Measurements from ENCODE around the gene PNPLA8.
"Not testable (repeated sequence)": the region's sequence is repeated elsewhere in the genome, so short reads cannot be mapped to it uniquely, and the experiment has no call there.

PNPLA8 gene

DNA sequence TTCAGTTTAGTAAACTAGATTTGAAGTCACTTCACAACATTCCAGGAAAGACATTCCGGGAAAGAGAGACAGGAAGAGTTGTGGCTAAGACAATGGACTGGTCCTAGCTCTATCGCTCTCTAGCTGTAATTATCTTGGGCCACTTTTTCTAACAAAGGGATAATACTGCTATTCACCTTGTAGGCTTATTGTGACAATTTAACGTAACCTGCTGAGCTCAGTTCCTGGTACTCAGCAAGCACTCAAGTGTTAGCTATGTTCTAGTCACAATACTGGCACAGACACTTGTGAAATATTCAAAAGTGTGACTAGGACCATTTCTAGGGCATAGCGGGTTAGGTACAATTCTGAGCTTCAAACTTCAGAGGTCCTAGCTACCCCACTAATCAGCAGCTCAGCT lies 57.7 kb downstream of the PNPLA8 start:
- DNase-seq: no peak

DNA sequence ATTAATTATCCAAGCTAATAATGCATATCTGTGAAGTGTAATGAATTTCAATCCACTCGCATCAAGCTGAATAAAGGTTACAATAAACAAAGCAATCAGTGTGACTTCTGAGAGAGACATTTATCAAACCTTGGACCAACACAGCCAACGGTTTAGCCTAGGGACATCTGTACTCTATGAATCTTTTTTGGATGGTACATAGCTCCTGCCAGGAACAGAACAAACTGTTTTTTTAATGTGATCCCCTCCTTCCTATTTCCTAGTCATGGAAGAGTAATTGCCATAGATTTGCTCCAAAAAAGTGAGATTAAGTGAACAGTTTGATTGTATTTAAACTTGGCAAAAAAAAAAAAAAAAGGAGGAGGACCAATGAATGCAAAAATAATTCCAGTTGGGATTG lies 58.5 kb downstream of the PNPLA8 start:
- no peak for DNase-seq

DNA sequence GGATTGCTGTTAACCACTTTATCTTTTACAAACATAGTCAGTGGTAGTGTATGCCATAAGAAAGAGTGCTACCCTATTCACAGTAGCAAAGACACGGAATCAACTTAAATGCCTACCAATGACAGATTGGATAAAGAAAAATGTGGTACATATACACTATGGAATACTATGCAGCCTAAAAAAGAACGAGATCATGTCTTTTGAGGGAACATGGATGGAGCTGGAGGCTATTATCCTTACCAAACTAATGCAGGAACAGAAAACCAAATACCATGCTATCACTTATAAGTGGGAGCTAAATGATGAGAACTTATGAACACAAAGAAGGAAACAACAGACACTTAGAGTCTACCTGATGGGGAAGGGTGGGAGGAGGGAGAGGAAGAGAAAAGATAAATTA lies 59.6 kb downstream of the PNPLA8 start:
- not testable (repeated sequence) for DNase-seq

DNA sequence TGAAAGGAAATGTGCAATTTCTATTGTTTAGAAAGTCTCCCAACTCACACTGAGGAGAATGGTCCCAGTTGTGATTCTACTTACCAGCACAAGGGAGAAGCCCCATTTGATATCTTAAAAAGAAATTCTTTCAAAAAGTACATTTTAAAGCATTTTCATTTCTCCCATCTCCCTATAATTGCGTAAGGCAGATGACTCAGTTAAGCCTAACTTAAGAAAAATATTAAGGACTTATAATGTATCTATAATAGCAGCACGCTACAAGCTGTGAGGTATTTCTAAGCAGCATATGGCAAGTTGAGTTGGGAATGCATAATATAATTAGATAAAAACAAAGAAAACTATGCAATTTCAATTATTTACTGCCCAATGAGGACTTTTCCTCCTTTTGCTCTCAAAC lies 61.2 kb downstream of the PNPLA8 start:
- DNase-seq: no peak

DNA sequence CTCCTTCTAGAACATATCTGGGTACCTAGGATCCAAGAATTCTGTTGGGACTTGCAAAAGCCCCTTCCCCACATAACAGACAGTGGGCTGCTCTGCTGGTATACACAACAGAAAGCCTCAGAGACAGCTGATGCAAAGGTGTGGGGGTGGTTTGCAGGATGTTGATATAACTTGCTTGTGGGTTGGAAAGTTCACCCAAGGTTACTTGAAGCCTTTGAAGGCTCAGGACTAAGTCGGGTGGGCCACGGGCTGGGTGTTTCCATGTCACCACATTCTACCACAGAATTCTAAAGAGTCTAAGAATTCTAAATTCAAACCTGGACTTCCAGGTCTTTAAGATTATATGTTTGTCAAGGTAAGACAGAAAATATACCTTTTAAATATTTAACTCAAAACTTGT lies 62.3 kb downstream of the PNPLA8 start:
- DNase-seq: no peak

DNA sequence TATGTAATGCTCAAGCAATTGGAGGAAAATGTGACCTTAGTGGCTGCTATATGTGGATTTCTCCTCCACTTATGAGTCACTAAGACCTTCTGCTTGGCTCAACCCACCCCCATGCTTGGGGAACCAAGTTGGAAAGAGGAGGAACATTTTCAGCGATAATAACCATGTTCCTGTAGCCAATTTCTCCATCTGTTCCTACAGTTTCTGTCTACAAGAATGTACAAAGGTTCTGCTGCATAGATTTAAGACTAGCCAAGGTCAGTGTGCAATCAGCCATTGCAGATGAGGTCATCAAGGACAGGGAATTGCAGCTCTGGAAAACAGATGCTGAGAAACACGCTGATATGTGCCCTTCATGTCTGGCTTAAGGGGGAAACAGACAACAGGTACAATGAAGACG lies 64.1 kb downstream of the PNPLA8 start:
- DNase-seq: no peak

DNA sequence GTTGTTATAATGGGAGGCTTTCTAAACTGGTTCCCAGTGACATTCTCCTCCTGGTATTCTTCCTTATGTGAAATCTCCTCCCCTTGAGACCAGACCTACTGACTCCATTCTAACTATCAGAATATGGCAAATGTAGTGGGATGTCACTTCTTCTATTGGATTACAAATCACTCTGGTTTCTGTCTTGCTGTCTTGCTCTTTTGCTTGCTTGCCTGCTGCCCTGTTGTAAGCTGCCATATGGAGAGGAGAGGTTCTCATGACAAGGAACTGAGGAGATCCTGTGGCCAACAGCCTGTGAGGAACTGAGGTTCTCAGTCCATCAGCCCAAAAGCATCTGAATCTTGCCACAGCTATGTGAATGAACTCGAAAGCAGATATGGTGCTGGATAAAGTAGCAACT lies 65.0 kb downstream of the PNPLA8 start:
- DNase-seq: no peak

DNA sequence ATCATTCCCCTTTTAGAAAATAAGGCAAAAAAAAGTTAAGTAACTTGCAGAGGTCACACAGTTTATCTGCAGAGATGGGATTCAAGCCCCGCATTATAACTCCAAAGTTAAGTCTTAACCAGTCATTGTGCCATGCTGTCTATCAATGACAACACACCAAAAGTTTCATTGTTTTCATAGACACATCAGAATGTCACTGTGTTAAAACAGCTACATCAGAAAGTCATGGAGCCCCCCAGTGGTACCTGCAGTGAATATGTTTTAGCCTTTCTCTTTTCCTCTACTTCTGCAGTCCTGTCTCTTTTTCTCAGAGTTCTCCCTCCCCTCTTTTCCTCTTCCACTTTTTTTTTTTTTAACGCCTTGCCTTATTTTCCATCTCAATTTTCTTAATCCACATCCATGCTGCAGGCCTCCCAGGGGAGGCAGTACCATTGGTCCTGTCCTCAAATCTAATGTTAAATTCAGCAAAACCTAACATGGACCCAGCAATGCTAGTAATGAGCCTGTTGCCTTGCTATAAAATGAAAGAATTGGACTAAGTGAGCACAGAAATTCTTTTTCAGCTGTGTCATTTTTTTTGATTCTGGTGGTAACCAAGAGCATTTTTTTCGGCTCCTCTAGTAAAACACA lies 65.9 kb downstream of the PNPLA8 start:
- DNase-seq: peak; percentile 44 to 57

DNA sequence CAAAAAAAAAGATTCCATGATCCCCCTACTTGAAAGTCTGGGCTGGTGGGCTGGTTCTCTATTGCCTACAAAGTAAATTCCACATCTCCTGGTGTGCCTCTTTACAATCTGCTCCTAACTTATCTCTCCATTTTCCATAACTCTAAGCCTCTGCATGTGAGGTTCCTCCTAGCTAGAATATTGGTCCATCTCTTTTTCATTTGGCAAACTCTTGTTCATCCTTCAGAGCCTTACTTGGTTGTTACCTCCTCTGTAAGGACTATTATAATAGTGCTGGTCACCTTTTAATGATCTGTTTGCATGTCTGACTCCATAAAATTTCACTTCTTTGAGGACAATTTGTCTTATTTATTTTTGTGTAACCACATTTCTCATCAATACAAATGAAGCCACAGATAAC lies 68.1 kb downstream of the PNPLA8 start:
- no peak for DNase-seq

DNA sequence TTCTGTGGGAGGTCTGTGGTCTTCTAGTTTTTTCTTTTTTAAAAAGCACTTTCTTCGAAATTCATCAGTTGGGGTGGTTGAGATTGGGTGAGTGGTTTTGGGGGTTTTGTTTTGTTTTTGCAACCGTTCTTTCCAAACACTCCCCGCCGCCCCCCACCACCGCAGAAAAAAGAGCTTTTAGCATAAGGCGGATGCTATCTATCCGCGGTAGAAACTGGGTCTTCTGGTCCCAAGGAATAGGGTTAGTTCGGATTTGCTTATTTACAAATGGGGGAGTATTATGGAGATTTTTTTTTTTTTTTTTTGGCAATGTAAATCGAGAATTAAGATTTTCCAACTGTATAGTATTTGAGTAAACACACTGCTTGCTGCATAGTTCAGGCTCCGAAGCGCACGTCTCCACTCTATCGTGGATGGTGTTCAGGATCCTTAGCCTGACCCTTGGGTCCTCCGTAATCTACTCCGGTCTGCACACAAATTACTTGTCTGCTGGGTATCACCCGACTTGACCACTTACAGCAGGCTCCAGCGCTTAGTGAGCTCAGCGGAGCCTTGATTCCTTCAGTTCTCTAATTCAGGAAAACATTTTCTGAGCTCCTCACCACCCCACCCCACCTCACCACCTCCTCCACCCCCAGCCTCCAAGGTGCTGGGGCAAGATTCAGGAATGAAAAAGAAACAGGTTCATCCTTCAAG lies 68.9 kb downstream of the PNPLA8 start:
- DNase-seq: no peak

DNA sequence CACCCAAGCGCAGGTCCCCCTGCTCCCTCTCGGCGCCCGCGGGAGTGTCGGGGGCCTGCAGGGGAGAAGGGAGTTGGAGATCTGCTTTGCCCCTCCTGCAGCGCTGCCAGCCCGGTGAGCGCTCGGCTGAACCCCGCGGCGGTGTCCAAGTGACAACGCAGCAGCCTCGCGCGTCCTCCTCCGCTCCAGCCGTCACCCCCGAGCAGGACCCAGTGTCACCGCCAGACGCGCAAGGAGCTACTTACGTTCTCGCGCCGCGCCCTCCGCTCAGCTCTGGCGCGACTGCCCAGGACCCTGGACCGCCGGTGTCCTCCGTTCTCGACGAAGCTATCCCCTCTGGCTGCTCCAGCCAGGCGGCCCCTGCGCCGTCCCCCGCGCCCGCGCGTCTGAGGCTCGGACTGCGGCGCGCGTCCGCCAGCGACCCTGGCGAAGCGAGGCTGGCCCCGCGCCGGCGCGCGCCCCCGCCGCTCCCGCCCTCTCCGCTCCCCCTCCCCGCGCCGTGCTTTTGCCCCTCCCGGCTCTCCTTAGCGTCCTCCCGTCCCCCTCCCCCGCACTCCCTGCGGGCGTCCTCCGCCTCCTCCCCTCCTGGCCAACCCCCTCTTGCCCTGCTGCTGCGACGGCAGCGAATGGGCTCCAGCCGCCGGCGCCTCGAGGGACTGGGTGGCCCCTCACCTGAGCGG lies 69.8 kb downstream of the PNPLA8 start, which contains the start of gene NRCAM:
Gene NRCAM (minus strand): TSS at position 439 of the 680 bp plus-strand sequence. CDS start 216,372 bp downstream, outside the sequence.
- peak; percentile 25 to 39 for DNase-seq

DNA sequence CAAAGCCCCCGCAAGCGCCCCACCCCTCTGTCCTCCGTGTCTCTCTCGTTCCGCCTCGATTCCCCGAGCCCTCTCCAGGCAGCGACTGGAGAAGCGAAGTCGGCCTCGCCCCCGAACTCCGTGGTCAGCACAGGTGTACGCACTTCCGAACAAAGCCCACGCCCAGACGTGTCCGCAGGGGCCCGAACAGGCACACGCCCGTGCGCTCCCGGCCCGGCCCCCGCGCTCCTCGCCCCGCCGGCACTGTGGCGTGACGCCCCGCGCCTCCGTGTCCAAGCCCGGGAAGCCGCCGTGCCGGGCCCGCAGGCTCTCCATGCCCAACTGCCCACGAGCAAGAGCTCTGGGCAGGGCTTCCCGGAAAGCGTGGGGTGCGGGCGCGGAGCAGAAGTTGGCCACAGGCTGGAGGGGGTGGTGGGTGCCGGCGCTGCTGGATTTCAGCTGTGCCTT lies 70.4 kb downstream of the PNPLA8 start:
- DNase-seq: no peak

DNA sequence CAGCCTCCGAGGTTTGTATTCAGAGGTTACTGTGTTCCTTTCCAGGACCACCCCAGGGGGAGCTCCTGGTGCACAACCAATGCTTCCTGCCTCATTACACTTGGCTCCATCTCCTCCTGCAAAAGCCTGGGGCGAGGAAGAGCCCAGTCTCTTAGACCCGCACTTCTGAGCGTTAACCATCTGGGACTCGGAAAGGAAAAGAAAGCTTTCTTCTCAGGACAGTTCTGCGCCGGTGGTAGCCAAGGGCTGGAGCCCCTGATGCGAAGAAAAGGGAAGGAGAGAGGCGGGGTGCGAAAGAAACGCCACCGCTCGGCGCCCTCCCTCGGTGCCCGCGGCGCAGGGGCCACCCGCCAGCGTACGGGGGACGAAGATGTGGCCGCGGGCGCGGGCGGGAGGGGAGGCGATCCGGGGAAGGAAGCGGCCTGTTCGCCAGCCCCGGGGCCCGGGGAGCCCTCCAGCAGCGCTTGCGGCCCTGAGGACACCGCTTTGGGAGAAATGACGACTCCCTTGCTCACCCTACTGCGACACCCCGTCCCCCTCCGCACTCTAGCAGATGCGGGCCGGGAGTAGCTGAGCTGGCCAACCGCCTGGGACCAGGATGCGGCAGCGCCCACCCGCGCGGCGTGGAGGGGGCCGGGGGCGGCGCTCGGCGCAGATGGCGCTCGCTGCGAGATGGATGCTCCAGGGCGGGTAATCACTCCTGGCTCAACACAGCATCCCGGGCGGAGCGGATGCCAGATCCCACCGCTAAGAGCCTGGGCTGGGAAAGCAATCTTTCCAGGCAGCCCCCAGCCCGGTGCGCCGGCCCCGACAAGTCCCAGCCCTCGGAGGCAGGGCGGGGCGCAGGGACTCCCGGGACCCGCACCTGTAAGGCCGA lies 71.0 kb downstream of the PNPLA8 start:
- DNase-seq: peak in 1 of 2 experiments; percentile 19

DNA sequence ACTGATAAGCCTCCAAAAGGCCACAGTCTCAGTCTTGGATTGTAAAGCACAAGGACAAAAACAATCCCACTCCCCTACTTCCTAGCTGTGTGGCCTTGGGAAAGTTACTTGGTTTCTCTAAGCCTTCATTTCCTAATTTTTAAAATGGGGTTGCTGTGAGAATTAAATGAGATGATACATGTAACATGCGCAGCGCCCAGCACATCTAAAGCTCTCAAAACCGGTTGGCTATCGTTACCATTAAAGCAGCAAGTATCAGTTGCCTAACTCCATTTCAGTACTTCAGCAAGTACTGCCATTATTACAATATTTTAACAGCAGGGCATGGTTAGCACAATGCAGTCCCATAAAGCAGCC lies 71.6 kb downstream of the PNPLA8 start:
- no peak for DNase-seq

DNA sequence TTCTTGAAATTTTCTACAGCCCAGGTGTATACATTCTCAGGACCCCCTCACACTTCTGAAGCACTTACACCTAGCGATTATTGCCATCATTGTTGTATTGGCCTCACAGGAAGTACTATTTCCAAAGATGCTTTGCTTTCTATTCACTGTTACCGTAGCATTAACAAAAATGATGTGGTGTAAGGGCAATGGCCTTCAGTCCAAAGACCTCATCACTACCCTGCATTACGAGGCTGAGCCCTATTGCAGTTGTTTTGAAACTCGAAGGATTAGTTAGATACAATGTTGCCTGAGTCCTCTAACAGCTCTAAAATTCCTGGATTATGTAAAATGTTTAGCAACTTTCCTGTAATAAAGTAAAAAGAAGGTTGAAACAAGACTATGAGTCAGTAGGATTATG lies 72.6 kb downstream of the PNPLA8 start:
- DNase-seq: no peak

DNA sequence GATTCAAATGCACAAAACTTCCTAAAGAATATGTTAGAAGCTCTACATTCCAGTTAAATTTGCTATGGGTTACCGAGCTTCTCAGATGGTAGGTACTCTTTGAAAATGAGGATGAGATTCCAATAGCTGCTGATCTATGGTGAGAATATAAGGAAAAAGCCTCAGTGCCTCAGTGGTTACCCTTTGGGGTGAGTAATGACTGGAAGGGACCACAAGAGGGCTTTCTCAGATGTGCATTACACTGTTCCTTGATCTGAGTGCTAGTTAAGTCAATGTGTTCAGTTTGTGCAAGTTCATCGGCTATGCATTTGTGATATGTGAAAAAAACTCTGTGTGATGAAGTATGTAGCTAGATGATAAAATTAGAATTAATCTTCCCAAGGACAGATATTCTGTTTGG lies 73.2 kb downstream of the PNPLA8 start:
- DNase-seq: peak; percentile 53 to 73

DNA sequence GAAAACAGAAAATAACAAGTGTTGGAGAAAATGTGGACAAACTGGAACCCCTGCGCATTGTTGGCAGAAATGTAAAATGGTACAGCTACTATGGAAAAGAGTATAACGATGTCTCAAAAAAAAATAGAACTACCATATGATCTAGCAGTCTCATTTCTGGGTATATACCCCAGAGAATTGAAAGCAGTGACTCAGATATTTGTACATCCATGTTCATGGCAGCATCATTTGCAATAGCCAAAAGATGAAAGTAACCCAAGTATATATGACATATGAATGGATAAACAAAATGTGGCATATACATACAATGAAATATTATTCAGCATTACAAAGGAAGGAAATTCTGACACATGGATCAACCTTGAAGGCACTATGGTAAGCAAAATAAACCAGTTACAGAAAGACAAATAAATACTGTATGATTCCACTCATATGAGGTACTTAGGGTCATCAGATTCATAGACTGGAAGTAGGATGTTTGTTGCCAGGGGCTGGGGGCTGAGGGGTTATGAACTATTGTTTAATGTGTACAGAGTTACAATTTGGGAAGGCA lies 74.6 kb downstream of the PNPLA8 start:
- no peak for DNase-seq

DNA sequence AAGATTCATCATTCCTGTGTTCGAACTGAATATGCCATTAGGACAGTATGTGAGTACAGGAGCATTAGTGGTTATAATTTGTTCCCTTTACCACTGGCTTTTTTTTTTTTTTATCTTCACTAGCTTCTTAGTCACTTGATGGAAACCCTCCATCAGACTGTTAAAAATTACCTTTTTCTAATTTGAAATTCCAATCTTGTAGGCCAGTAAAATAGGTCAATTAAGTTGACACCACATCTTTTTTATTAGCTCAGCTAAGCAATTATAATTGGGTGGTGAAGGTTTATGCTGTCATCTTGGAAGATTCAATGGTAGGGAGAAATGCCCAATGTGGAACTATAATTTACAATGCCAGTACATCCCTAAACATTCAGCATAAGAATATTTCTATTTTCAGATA lies 75.8 kb downstream of the PNPLA8 start:
- no peak for DNase-seq

DNA sequence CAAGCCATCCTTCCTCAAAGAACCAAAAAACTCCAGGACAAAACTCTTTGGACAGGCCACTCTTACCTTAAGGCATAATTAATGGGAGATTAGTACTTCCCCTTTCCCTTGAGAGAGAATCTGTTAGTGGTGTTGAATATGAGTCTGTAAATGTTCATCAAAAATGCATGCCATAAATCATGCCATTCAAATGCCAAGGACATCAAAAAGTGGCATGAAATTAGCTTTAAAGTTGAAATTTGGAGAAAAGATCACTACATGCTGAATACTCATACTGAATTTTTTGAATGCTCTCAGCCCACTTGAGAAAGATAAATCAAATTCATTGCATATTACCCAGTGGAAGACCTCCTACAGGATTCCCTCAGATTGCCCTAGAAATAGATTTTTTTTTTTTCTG lies 76.4 kb downstream of the PNPLA8 start:
- no peak for DNase-seq

DNA sequence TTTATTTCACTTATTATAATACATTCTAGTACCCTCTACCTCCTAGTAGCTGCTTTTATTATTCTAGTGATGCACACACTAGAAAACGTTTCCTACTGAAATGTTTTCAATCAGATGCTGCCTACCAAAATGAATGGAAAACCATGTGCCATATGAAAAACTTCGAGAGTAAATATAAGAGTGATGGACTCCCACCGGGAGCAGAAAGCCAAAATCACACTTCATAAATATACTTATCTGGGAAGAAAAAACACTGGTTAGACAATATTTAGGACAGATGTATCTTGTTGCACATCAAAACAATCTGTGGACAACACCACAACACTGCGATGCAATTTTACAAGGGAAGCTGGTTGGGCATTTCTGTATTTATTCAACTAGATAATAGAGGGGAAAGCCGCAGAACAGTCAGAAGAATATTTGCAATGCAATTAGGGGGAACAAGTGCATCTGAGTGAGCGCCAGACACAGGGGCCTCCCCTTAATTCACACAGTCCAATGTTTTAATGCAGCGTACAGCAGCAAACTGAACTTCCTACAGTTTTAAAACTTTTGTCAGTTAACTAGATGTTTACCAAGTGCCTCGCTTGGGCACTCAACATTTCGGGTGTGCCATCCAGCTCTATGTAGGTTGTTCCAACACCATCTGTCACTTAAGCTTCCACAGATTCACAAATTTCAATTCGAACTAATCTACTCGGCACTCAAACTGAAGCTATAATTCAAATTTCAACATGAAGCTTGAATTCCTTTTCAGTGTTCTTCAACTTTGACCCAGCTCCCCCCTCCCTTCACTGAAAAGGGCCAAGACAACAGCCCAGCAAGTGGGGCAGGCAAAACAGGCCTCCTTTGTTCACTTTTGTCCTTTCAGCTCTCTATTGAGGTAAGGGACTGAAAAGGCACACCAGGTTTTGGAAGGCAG lies 77.1 kb downstream of the PNPLA8 start:
- no peak for DNase-seq

DNA sequence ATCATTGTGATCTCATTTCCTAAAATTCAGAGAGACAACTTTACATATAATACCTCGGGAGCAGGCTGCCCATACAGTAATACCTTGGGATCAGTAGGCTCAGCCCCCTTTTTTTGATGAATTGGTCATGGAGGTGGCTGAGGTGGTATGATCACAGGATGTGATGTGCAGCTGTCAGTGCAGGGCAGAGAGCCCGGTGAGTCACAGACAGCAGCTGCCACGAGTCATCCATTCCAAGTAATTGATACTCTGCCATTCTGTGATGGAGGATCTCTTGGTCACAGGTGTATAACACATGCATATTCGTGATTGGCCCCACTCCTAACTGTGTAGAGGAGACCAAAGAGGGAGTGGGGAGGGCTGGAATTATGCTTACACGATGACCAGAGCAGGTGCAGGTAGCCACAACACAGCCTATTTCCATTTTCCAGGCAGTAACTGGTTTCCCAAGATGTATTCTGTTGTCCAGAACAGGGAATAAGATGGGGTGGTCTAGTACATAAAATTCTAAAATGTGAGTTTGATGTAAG lies 83.8 kb downstream of the PNPLA8 start:
- DNase-seq: no peak

Data from Kasumi-1 (cell line).